Vagina (tissue), 2 donors: ENCODE measurements around the gene SLC25A1.

Source experiments
- CTCF ChIP-seq, 3 experiments: fragments of 450-650 bp in 2 of 3; fragments of 200-600 bp in 1 of 3; sonication (generic) in 1 of 3; IDR thresholded peaks; one replicate each; pipeline ENCODE4 v1.5.1; 2017 to 2019; ENCODE audit warnings: antibody characterized with exemption in 3 of 3, mild to moderate bottlenecking in 2 of 3, moderate library complexity in 2 of 3
- POLR2A ChIP-seq, 2 donors: fragments of 450-650 bp; IDR thresholded peaks; one replicate each; pipeline ENCODE4 v1.6.1; 2017; ENCODE audit warnings: antibody characterized with exemption in 2 of 2, mild to moderate bottlenecking in 2 of 2, moderate library complexity in 2 of 2
- POLR2AphosphoS5 ChIP-seq, 2 donors: sonication (generic); formaldehyde crosslinking; IDR thresholded peaks; one replicate each; pipeline ENCODE4 v1.9.0; 2017; ENCODE audit warnings: antibody characterized with exemption in 2 of 2, mild to moderate bottlenecking in 2 of 2, low read depth in 1 of 2; ENCODE audit not compliant: insufficient read depth in 1 of 2

GRCh38 chr22:19178065-19178656 lies 375 bp downstream of the SLC25A1 start:
- TF ChIP-seq POLR2AphosphoS5 (IDR thresholded peaks at IDR 0.05; ENCODE audit: insufficient read depth in 1 of 2, low read depth in 1 of 2) (no peak), CTCF (IDR thresholded peaks at IDR 0.05) (no peak), POLR2A (IDR thresholded peaks at IDR 0.05) (no peak)
